HepG2 (cell line): ENCODE results near the gene DMGDH. TPM values are rescaled to one million over a fixed set of nuclear protein-coding genes. Genes with fewer than 3 reads are reported as not detected.

Experiments
- GFI1 ChIP-seq: sonication (generic); formaldehyde crosslinking; IDR thresholded peaks from 2 replicates; pipeline ENCODE4 v1.5.0; 2020; ENCODE audit warnings: missing genetic modification reagents, mild to moderate bottlenecking, borderline replicate concordance
- HES4 ChIP-seq: sonication (generic); formaldehyde crosslinking; IDR thresholded peaks from 2 replicates; pipeline ENCODE4 v1.9.0; 2021; ENCODE audit warnings: mild to moderate bottlenecking, missing genetic modification reagents, borderline replicate concordance
- KDM2A ChIP-seq: sonication (generic); formaldehyde crosslinking; IDR thresholded peaks from 2 replicates; pipeline ENCODE4 v1.4.0; 2020; ENCODE audit warnings: low read depth, missing genetic modification reagents, borderline replicate concordance
- REST ChIP-seq, 2 experiments: IDR thresholded peaks; 2 replicates each; pipeline ENCODE4 v1.6.1; 2011 to 2012; ENCODE audit warnings: low read length in 2 of 2, borderline replicate concordance in 1 of 2, low read depth in 1 of 2, mild to moderate bottlenecking in 1 of 2, moderate library complexity in 1 of 2
- ZMAT5 ChIP-seq: sonication (generic); formaldehyde crosslinking; IDR thresholded peaks from 2 replicates; pipeline ENCODE4 v1.5.0; 2020; ENCODE audit warnings: mild to moderate bottlenecking, low read depth, missing genetic modification reagents, borderline replicate concordance
- ZNF124 ChIP-seq: sonication (generic); formaldehyde crosslinking; IDR thresholded peaks from 2 replicates; pipeline ENCODE4 v1.4.0; 2020; ENCODE audit warnings: missing genetic modification reagents
- ZNF530 ChIP-seq: sonication (generic); formaldehyde crosslinking; IDR thresholded peaks from 2 replicates; pipeline ENCODE4 v1.5.0; 2020; ENCODE audit warnings: low read depth, mild to moderate bottlenecking, missing genetic modification reagents
- ZSCAN9 ChIP-seq: IDR thresholded peaks from 2 replicates; pipeline ENCODE4 v1.6.1; 2016; ENCODE audit warnings: borderline replicate concordance
- ZUFSP ChIP-seq: sonication (generic); formaldehyde crosslinking; IDR thresholded peaks from 2 replicates; pipeline ENCODE4 v1.9.0; 2021; ENCODE audit warnings: missing genetic modification reagents, mild to moderate bottlenecking, borderline replicate concordance
- polyA plus RNA-seq, 8 experiments: library from polyadenylated mRNA; depleted of rRNA in 3 of 8; stranded (reverse) in 7 of 8; unstranded in 1 of 8; fragments of >200 nt; fragmentation: Illumina TruSeq in 4 of 8; extraction: Trizol in 4 of 8; gene quantifications; 2 replicates each; pipeline versions ENCODE4 v1.2.1 to v1.2.3, GENCODE V29; 2011 to 2016; ENCODE audit warnings: low read depth in 4 of 8, missing spikeins in 1 of 8, mixed read lengths in 1 of 8; ENCODE audit not compliant: insufficient read depth in 1 of 8
- total RNA-seq, 5 experiments: library from RNA; depleted of rRNA; stranded (reverse); fragments of >200 nt; fragmentation: Illumina TruSeq; extraction: Trizol; gene quantifications; 2 replicates each; pipeline ENCODE4 v1.2.3, GENCODE V29; 2016; ENCODE audit warnings: low read depth in 1 of 5
- TF ChIP-seq, protein P1 (sequence below): sonication (generic); formaldehyde crosslinking; IDR thresholded peaks from 2 replicates; pipeline ENCODE4 v1.4.0; 2020; ENCODE audit warnings: mild to moderate bottlenecking, missing genetic modification reagents

DMGDH gene
- total and polyA plus RNA-seq, 2 of the 13 experiments (the other 11 are each of a cell fraction or from before 2014, with no cell fraction given) = 3.6 to 7.9 TPM

DNA sequence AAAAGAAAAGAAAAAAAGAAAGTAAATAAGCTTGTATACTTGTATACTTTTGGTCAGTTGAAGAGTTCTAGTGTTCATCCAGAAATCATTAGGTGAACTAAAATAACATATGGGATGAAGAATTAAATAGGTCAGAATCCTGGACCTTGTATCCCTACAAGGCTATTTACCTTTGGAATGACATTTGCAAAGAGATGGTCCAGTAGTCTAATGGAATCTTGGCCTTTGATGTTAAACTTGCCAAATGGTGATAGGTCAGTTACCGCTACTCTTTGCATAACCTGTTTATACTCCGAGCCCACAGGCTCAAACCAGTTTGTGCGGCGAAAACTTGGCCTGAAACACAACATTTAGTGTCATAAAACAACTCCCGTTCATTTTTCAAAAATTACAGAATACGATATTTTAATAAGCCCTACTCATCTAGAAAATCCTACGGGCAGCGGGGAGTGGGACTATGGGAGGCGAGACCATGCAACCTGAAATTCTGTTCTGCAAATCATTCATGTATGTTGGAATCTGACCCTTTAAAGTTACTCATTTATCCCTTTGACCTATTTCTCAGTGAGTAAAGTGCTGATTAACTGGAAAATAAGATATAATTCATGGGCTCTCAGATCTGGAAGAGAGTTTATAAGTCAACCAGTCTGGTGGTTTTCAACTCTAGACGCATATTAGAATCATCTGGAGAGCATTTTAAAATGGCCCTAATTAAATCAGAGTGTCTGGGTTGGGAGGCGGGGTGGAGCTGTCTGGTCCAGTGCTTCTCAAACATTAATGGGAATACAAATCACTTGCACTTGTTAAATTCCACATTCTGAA, 38.6 kb downstream of the DMGDH start (continued):
- TF ChIP-seq, protein P1, sequence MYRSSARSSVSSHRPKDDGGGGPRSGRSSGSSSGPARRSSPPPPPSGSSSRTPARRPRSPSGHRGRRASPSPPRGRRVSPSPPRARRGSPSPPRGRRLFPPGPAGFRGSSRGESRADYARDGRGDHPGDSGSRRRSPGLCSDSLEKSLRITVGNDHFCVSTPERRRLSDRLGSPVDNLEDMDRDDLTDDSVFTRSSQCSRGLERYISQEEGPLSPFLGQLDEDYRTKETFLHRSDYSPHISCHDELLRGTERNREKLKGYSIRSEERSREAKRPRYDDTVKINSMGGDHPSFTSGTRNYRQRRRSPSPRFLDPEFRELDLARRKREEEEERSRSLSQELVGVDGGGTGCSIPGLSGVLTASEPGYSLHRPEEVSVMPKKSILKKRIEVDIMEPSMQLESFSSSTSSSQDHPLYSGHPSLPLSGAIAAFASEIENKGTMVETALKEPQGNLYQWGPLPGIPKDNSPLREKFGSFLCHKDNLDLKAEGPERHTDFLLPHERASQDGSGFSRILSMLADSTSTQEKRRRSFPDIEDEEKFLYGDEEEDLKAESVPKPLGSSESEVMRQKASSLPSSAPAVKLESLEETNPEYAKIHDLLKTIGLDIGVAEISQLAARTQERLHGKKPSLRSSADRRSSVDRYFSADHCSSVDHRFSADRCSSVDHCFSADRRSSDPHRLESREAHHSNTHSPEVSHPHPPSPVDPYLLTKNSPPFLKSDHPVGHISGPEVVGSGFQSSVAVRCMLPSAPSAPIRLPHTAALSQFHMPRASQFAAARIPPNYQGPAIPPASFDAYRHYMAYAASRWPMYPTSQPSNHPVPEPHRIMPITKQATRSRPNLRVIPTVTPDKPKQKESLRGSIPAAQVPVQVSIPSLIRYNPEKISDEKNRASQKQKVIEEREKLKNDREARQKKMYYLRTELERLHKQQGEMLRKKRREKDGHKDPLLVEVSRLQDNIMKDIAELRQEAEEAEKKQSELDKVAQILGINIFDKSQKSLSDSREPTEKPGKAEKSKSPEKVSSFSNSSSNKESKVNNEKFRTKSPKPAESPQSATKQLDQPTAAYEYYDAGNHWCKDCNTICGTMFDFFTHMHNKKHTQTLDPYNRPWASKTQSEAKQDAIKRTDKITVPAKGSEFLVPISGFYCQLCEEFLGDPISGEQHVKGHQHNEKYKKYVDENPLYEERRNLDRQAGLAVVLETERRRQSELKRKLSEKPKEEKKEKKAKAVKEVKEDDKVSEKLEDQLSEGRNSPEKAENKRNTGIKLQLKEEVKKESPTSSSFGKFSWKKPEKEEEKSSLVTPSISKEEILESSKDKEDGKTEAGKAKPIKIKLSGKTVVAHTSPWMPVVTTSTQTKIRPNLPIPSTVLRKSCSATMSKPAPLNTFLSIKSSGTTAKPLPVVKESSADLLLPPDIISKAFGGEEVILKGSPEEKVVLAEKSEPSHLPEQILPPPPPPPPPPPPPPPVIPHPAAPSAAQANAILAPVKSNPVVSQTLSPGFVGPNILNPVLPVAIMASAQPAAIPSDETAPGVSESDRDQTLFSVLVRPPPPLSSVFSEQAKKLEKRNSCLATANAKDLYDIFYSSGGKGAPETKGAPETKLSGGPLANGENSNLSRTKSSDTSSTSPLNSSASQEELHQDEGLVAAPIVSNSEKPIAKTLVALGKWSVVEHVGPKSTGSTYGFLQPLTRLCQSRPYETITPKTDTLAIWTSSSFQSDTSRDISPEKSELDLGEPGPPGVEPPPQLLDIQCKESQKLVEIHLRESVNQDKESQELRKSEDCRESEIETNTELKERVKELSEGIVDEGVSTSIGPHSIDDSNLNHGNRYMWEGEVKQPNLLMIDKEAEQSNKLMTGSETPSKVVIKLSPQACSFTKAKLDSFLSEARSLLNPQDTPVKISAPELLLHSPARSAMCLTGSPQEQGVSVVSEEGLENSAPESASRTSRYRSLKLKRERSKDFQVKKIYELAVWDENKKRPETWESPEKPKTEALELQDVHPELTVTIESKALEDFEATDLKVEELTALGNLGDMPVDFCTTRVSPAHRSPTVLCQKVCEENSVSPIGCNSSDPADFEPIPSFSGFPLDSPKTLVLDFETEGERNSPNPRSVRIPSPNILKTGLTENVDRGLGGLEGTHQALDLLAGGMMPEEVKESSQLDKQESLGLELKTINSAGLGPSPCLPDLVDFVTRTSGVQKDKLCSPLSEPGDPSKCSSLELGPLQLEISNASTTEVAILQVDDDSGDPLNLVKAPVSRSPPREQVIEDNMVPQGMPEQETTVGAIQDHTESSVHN (CRISPR knock-in tag) = no peak
- TF ChIP-seq ZNF124 (CRISPR knock-in tag) = no peak
- TF ChIP-seq ZSCAN9 = no peak
- TF ChIP-seq KDM2A (CRISPR knock-in tag) = no peak
- no peak for TF ChIP-seq ZNF530 (CRISPR knock-in tag)
- no peak for TF ChIP-seq ZMAT5 (CRISPR knock-in tag)
- peak; percentile 48; the same call in 1 of the 2 replicates for TF ChIP-seq GFI1 (CRISPR knock-in tag)
- TF ChIP-seq REST (IDR thresholded peaks at IDR 0.05; ENCODE audit: borderline replicate concordance in 1 of 2, low read depth in 1 of 2, low read length in 2 of 2) = no peak
- no peak for TF ChIP-seq HES4 (CRISPR knock-in tag)
- TF ChIP-seq ZUFSP (CRISPR knock-in tag) = no peak
